NCI-H2171 (cell line): ENCODE measurements around the gene SRSF1.
A peak's percentile ranks its signal among the peaks of the same experiment; 100 is the strongest.
"Not testable (repeated sequence)": the region's sequence is repeated elsewhere in the genome, so short reads cannot be mapped to it uniquely, and the experiment has no call there.

Source experiments
- DNase-seq: peaks from one replicate; lab custom pipeline; 2025; lab: John Stamatoyannopoulos, UW

Gene SRSF1

GRCh38 chr17:57965521-57966160 lies 41.4 kb downstream of the SRSF1 start:
- DNase-seq = no peak

DNA sequence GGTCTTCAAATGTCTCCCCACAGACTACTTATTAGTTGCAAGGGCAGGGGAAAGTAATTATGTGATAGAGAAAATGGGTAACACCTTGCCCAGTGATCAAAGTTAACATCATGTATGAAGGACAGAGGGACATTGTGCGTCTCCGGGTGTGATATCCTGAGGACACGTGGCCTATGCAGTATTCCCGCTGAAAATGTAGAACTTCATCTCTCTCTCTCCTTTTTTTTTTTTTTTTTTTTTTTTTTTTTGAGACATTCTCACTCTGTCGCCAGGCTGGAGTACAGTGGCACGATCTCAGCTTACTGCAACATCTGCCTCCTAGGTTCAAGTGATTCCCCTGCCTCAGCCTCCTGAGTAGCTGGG lies 43.9 kb downstream of the SRSF1 start:
- DNase-seq = peak; percentile 45

DNA sequence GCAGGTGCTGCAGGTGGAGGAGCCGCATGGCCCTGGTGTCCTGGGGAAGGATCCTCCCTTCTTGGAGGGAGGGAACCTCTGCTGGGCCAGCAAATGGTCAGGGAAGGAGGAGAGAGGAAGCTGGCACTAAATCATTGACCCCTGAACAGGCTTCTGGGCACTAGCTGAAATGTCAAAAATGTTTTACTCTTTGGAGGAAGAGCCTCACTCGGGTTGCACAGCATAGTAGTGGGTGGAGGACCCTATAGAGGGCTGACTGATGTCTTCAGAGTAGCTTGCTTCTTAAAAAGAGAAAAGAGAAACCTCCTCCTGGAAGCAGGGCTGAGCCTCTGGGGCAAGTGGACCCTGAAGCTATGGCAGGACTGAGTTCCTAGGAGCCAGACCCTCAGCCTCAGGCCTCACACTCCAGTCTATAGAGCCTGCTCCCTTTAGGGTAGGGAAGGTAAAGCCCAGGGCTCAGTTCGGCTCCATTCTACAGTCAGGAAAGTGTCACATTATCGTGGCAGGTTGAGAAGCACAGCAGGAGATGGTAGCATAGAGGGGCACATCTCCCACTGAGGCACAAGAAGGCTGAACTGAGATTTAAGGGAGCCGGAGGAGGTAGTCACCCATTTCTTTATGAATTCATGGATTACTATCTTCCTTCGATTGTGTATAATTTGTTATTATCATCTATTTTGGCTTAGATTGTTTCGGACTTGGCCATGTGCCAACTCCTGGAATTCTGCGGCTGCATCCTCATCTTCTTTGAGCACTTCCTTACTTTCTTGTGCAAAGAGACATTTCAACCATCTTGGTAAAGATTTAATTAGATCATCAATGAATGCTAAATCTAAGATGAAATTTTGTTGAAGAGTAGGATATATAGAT lies 44.5 kb downstream of the SRSF1 start:
- no peak for DNase-seq

DNA sequence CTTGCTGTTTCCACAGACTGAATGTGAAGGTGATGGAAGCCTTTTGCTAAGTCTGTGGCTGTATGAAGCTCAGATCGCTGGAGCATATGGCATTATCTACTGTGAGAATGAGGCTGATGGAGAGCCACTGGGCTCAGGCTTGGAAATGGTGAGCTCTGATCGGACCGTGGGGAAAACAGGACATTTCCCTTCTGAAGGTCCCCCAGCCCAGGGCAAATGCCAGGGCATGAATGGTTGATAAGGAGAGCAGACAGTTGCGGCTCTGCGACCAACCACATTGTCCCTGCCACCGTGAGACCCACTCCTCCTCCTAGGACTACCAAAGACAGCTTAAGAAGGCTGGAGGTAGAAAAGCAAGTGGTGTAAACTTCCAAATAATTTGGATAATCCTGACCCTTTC lies 47.1 kb downstream of the SRSF1 start:
- DNase-seq = no peak

DNA sequence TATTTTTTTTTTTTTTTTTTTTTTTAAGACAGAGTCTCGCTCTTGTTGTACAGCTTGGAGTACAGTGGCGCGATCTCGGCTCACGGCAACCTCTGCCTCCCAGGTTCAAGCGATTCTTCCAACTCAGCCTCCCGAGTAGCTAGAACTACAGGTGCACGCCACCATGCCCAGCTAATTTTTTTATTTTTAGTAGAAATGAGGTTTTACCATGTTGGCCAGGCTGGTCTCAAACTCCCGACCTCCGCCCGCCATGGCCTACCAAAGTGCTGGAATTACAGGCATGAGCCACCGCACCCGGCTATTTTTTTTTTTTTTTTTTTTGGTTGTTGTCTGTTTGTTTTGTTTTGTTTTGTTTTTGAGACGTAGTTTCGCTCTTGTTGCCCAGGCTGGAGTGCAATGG lies 48.7 kb downstream of the SRSF1 start:
- DNase-seq = not testable (repeated sequence)

DNA sequence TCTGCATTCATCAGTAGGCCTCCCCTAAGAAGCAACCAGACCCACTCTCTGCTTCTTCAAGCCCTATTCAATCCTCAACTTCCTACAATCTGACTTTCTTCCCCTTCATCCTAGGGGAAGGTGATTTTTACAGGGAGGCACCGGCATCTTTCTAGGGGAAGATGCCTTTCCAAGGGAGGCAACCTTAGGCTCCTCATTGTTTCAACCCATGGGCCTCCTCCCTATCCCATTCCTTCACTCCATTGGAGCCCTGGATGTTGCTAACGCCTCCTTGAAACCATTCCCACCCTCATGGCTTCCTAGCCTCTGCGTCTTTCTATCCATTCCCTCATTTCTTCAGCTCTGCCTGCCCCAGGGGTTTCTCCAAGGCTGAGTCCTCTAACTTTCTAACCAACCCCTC lies 49.2 kb downstream of the SRSF1 start:
- DNase-seq = no peak

- no peak for DNase-seq
Observed at GRCh38 chr17:57957120-57957850, 49.8 kb downstream of the SRSF1 start.

- DNase-seq = peak; percentile 42
Observed at GRCh38 chr17:57956291-57957119, 50.5 kb downstream of the SRSF1 start.

GRCh38 chr17:57955183-57955931 lies 51.7 kb downstream of the SRSF1 start, which contains the start of gene CUEDC1:
Gene CUEDC1, minus strand, starts transcription at chr17:57955412. Its CDS starts 69,848 bp downstream, at chr17:57885564.
- DNase-seq = peak; percentile 73

DNA sequence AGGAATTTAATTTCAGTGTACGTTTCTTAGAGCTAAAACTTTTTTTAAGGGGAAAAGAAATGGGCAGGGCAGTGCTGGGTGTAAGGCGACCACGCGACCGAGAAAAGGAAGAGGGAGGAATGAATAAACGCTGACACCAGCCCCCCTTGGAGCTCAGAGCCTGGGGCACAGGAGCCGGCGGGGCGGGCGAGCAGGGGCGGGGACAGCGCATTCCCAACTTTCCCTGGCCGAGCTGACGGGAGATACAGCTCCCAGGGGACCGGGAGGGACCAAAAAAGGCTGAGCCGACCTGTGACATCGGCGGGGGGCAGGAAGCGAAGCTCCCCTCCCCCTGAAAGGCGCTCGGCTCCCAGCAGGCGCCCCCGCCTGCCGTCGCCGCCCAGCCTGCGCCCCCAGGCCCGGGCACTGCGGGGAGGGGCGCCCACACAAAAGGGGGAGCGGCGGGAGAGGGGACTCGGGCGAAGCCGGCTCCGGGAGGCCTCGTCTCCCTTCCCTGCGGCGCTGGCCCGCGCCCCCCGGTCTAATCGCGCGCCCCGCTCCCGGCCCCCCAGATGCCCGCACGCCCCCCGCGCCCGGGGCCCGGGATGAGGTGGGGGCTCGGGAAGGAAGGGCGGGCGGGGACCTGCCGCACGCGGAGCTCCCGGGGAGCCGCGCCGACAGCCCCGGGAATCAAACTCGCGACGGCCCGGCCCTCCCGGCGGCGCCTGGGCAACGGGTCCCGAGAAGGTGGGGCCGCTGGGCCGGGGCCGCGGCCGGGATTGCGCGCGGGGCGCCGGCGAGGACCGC lies 52.5 kb downstream of the SRSF1 start:
- peak; percentile 88 for DNase-seq

DNA sequence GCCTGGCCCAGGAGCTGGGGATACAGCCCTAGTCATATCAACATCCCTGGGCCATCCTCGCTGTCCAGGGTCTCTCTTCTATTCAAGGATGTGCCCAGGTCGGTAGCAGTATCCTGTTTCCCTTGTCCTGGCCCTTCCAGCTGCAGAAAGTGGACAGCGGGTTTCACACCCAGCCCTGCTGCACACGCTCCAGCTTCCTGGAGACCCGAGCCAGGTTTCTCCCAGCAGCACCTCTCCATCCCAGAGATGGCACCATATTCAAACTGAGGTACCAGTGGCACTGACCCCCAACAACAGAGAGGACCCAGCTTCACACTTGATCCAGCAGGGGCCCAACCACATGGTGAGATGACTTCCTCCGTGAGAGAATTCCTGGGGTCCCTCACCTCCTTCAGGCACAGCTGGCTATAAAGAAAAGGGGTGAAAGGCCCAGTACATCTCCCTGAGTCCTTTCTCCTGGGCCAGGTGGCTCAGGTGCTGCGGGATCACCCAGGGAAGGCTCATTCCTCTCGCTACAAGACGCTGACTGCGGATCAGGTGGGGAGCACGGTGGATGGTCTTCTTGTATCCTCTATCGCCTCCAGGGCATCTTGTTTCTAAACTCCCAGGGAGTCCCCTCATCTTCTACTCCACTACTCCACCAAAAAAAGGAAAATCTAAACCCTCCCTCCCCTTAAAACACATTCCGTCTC lies 53.2 kb downstream of the SRSF1 start:
- DNase-seq = no peak
